DND-41 (cell line): ENCODE data around the gene OR2M4.

Source experiments
- ATAC-seq: fragments of 200-7000 bp; cut with Tn5 transposase; 3 replicates; pipeline ENCODE4 v1.9.1; 2021; ENCODE audit warnings: low read depth; ENCODE audit not compliant: insufficient read depth
- DNase-seq: peaks from one replicate; pipeline ENCODE4 v3.0.0-alpha.2; 2020
- H2AFZ ChIP-seq: 2 replicates; pipeline ENCODE4 v1.6.0; 2012; ENCODE audit warnings: low read depth, low read length
- H3K27ac ChIP-seq: 2 replicates; pipeline ENCODE4 v1.5.1; 2012; ENCODE audit warnings: low read length, inconsistent platforms
- H3K27me3 ChIP-seq: fragments of 200-600 bp; sonication (generic); 2 replicates; pipeline ENCODE4 v1.6.0; 2012; ENCODE audit warnings: low read length, mild to moderate bottlenecking, inconsistent platforms; ENCODE audit not compliant: insufficient read depth, poor library complexity
- H3K36me3 ChIP-seq: 2 replicates; pipeline ENCODE4 v1.5.1; 2012; ENCODE audit warnings: low read length, inconsistent platforms; ENCODE audit not compliant: insufficient read depth
- H3K4me1 ChIP-seq: 2 replicates; pipeline ENCODE4 v1.5.1; 2012; ENCODE audit warnings: mild to moderate bottlenecking, low read length; ENCODE audit not compliant: insufficient read depth
- H3K4me2 ChIP-seq: 2 replicates; pipeline ENCODE4 v1.6.0; 2012; ENCODE audit warnings: mild to moderate bottlenecking, moderate library complexity, low read length, inconsistent platforms; ENCODE audit not compliant: insufficient read depth
- H3K4me3 ChIP-seq, 2 experiments: fragments of 200-600 bp in 1 of 2; shearing (Covaris generic) in 1 of 2; 2 replicates each; pipeline ENCODE4 v1.5.1; 2012 to 2016; ENCODE audit warnings: inconsistent platforms in 2 of 2, low read length in 2 of 2, mild to moderate bottlenecking in 2 of 2, low read depth in 1 of 2, moderate library complexity in 1 of 2
- H3K79me2 ChIP-seq: 2 replicates; pipeline ENCODE4 v1.6.0; 2012; ENCODE audit warnings: low read length, inconsistent platforms; ENCODE audit not compliant: insufficient read depth
- H3K9ac ChIP-seq: 2 replicates; pipeline ENCODE4 v1.6.0; 2012; ENCODE audit warnings: low read depth, mild to moderate bottlenecking, inconsistent platforms, low read length, moderate library complexity
- H3K9me3 ChIP-seq: 2 replicates; pipeline ENCODE4 v1.5.1; 2012; ENCODE audit warnings: low read length, moderate library complexity, mild to moderate bottlenecking, inconsistent platforms; ENCODE audit not compliant: insufficient read depth, severe bottlenecking
- H4K20me1 ChIP-seq: 2 replicates; pipeline ENCODE4 v1.6.0; 2012; ENCODE audit warnings: low read length; ENCODE audit not compliant: insufficient read depth
- EZH2 ChIP-seq: IDR thresholded peaks from 3 replicates; pipeline ENCODE4 v1.6.1; 2012; ENCODE audit warnings: borderline replicate concordance, low read depth, mild to moderate bottlenecking, moderate library complexity, low read length, inconsistent platforms; ENCODE audit not compliant: severe bottlenecking
- TF ChIP-seq, protein P1 (sequence below): IDR thresholded peaks from 2 replicates; pipeline ENCODE4 v1.5.1; 2012; ENCODE audit warnings: borderline replicate concordance, low read length, moderate library complexity, mild to moderate bottlenecking; ENCODE audit not compliant: poor library complexity, severe bottlenecking; ENCODE audit errors: extremely low read depth

The OR2M4 gene

DNA sequence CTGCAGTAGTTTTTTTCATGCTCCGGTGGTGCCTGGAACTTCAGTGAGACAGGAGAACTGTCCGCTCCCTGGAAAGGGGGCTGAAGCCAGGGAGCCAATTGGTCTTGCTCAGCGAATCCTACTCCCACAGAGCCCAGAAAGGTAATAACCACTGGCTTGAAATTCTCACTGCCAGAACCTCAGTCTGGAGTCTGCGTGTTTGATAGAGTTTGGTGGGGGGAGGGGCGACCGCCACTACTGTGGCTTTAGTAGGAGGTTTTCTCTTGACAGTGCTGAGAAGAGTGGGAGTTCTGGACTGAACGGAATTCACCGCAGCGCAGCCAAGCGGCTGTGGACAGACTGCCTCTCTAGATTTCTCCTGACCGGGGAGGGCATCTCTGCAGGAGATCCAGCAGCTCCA is 42.2 kb upstream of the OR2M4 start:
- H3K4me2 ChIP-seq = no peak overlapping the region
- H3K4me1 ChIP-seq = no peaks in the 10 kb centered on the region
- ATAC-seq = no peak
- no peaks in the 10 kb centered on the region for H4K20me1 ChIP-seq
- H3K4me3 ChIP-seq = no peak overlapping the region
- H2AFZ ChIP-seq = no peak overlapping the region
- no peaks in the 10 kb centered on the region for H3K9me3 ChIP-seq
- no peak for DNase-seq
- H3K36me3 ChIP-seq = no peaks in the 10 kb centered on the region
- H3K27ac ChIP-seq = no peak overlapping the region
- H3K9ac ChIP-seq = no peak overlapping the region
- TF ChIP-seq, protein P1, sequence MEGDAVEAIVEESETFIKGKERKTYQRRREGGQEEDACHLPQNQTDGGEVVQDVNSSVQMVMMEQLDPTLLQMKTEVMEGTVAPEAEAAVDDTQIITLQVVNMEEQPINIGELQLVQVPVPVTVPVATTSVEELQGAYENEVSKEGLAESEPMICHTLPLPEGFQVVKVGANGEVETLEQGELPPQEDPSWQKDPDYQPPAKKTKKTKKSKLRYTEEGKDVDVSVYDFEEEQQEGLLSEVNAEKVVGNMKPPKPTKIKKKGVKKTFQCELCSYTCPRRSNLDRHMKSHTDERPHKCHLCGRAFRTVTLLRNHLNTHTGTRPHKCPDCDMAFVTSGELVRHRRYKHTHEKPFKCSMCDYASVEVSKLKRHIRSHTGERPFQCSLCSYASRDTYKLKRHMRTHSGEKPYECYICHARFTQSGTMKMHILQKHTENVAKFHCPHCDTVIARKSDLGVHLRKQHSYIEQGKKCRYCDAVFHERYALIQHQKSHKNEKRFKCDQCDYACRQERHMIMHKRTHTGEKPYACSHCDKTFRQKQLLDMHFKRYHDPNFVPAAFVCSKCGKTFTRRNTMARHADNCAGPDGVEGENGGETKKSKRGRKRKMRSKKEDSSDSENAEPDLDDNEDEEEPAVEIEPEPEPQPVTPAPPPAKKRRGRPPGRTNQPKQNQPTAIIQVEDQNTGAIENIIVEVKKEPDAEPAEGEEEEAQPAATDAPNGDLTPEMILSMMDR = no peak
- TF ChIP-seq EZH2 = no peak
- no peaks in the 10 kb centered on the region for H3K27me3 ChIP-seq
- no peaks in the 10 kb centered on the region for H3K79me2 ChIP-seq

GRCh38 chr1:248194117-248194516 is 37.1 kb upstream of the OR2M4 start:
- Histone ChIP-seq H3K79me2 (no peaks in the 10 kb centered on the region), H3K9ac (no peak overlapping the region), H3K4me3 (no peak overlapping the region), H3K27me3 (no peaks in the 10 kb centered on the region), H3K9me3 (no peaks in the 10 kb centered on the region), H3K27ac (no peak overlapping the region), H3K4me2 (no peak overlapping the region), H3K4me1 (no peaks in the 10 kb centered on the region), H3K36me3 (no peaks in the 10 kb centered on the region), H4K20me1 (no peaks in the 10 kb centered on the region), H2AFZ (no peak overlapping the region)
- ATAC-seq = no peak
- DNase-seq = no peak
- TF ChIP-seq, protein P1 = no peak
- no peak for TF ChIP-seq EZH2

- no peak for DNase-seq
- H3K27me3 ChIP-seq = no peaks in the 10 kb centered on the region
- H2AFZ ChIP-seq = no peak within 1 kb of the TSS
- no peak within 1 kb of the TSS for H3K27ac ChIP-seq
- H4K20me1 ChIP-seq = no peaks in the 10 kb centered on the region
- no peak for ATAC-seq
- no peak within 1 kb of the TSS for H3K4me3 ChIP-seq
- H3K9ac ChIP-seq = no peak within 1 kb of the TSS
- H3K79me2 ChIP-seq = no peaks in the 10 kb centered on the region
- no peak within 1 kb of the TSS for H3K4me2 ChIP-seq
- H3K36me3 ChIP-seq = no peaks in the 10 kb centered on the region
- no peaks in the 10 kb centered on the region for H3K9me3 ChIP-seq
- H3K4me1 ChIP-seq = no peaks in the 10 kb centered on the region
- TF ChIP-seq, protein P1 = no peak
- no peak for TF ChIP-seq EZH2
These were observed 34.3 kb upstream of the OR2M4 start, which contains the start of gene OR2M3 for GRCh38 chr1:248196965-248197364. TSS of gene OR2M3 (plus strand) at chr1:248197265. CDS start at chr1:248203068, 5,803 bp downstream.

DNA sequence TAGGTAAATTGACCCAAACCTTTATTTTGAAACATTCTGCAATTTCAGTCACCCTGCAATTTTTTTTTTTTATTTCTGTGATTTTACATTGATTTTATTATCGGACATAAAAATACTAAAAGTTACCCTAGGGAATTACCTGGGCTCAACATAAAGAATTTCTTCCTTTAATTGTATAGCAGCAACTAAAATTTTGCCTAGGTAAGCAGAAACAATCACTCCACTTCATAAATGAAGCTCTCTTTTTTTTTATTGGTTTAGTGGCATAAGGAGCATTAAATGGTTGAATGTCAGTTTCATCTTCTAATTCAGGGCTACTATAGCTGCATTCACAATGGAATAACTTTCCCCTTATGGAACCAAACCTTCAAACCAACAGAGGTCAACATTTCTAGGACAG is 15.3 kb upstream of the OR2M4 start:
- Histone ChIP-seq H3K27me3 (no peaks in the 10 kb centered on the region), H3K79me2 (no peaks in the 10 kb centered on the region), H3K4me2 (no peak overlapping the region), H3K4me3 (no peak overlapping the region), H2AFZ (no peak overlapping the region), H3K9me3 (no peaks in the 10 kb centered on the region), H3K36me3 (no peaks in the 10 kb centered on the region), H3K27ac (no peak overlapping the region), H3K4me1 (no peaks in the 10 kb centered on the region), H3K9ac (no peak overlapping the region), H4K20me1 (no peaks in the 10 kb centered on the region)
- no peak for ATAC-seq
- TF ChIP-seq, protein P1 = no peak
- no peak for TF ChIP-seq EZH2
- DNase-seq = no peak
